GM12878 (cell line): ENCODE measurements around the gene GFAP. TPM values are rescaled to one million over a fixed set of nuclear protein-coding genes. Genes with fewer than 3 reads are reported as not detected.

Experiments
- ATAC-seq: fragments of 200-7000 bp; cut with Tn5 transposase; 3 replicates; pipeline ENCODE4 v1.9.1; 2020; ENCODE audit warnings: mild to moderate bottlenecking, moderate library complexity
- BruUV-seq: library from RNA; stranded (reverse); fragments of 400-500 nt; replicated peaks from 2 replicates; lab custom pipeline; 2021; lab: Mats Ljungman, UMichigan
- CTCF ChIA-PET: fragments of 300-600 bp; sonication (Branson Sonifier 250); formaldehyde crosslinking; extraction: SDS; loops from one replicate; lab custom pipeline; 2021; ENCODE audit warnings: inconsistent platforms; lab: Yijun Ruan, JAX
- POLR2A ChIA-PET: fragments of 350-600 bp; formaldehyde crosslinking; extraction: SDS; loops from one replicate; lab custom pipeline; 2021; ENCODE audit warnings: inconsistent platforms; lab: Charles Lee
- RAD21 ChIA-PET: fragments of 300-600 bp; sonication (Branson Sonifier 250); formaldehyde crosslinking; loops from one replicate; lab custom pipeline; 2023; ENCODE audit warnings: antibody characterized with exemption; ENCODE audit not compliant: unreplicated experiment; lab: Charles Lee
- SMC1A ChIA-PET: fragments of 300-600 bp; sonication (Branson Sonifier 250); formaldehyde crosslinking; loops from one replicate; lab custom pipeline; 2023; ENCODE audit not compliant: unreplicated experiment, uncharacterized antibody; lab: Charles Lee
- DNase-seq: peaks from one replicate; pipeline ENCODE4 v3.0.0-alpha.2; 2011; ENCODE audit warnings: low read depth, low spot score
- FAIRE-seq: peaks from 3 replicates; lab custom pipeline; 2011; peaks lifted over from hg19 to GRCh38; lab: Jason Lieb, UNC
- H2AFZ ChIP-seq: 2 replicates; pipeline ENCODE4 v1.6.0; 2011; ENCODE audit warnings: low read depth, low read length, control low read depth; ENCODE audit not compliant: control insufficient read depth
- H3K27ac ChIP-seq: 2 replicates; pipeline ENCODE4 v1.5.1; 2011; ENCODE audit warnings: control low read depth; ENCODE audit not compliant: control insufficient read depth, insufficient read depth
- H3K27me3 ChIP-seq, 2 experiments: replicated peaks in 1 of 2; 2 replicates each; pipeline versions ENCODE4 v1.6.0 to v1.6.1; 2011; ENCODE audit warnings: low read length in 1 of 2; ENCODE audit not compliant: control insufficient read depth in 2 of 2, insufficient read depth in 2 of 2
- H3K36me3 ChIP-seq, 2 experiments: 2 replicates each; pipeline ENCODE4 v1.5.1; 2011; ENCODE audit warnings: low read length in 1 of 2; ENCODE audit not compliant: control insufficient read depth in 2 of 2, insufficient read depth in 2 of 2
- H3K4me1 ChIP-seq: 2 replicates; pipeline ENCODE4 v1.6.1; 2011; ENCODE audit warnings: mild to moderate bottlenecking, low read length, moderate library complexity, mixed read lengths; ENCODE audit not compliant: control insufficient read depth, insufficient read depth
- H3K4me2 ChIP-seq: 2 replicates; pipeline ENCODE4 v1.6.0; 2011; ENCODE audit warnings: control low read depth; ENCODE audit not compliant: control insufficient read depth, insufficient read depth
- H3K4me3 ChIP-seq: fragments of 200-600 bp; sonication (generic); 2 replicates; pipeline ENCODE4 v1.5.1; 2016
- H3K79me2 ChIP-seq: 2 replicates; pipeline ENCODE4 v1.6.0; 2011; ENCODE audit warnings: low read length; ENCODE audit not compliant: control insufficient read depth, insufficient read depth
- H3K9ac ChIP-seq: 2 replicates; pipeline ENCODE4 v1.8.0; 2011; ENCODE audit warnings: low read length, control low read depth, mixed read lengths; ENCODE audit not compliant: control insufficient read depth, insufficient read depth
- H3K9me3 ChIP-seq: replicated peaks from 3 replicates; pipeline ENCODE4 v1.5.1; 2011; ENCODE audit warnings: mild to moderate bottlenecking, low read length; ENCODE audit not compliant: control insufficient read depth, insufficient read depth
- H4K20me1 ChIP-seq: 2 replicates; pipeline ENCODE4 v1.6.0; 2011; ENCODE audit not compliant: control insufficient read depth, insufficient read depth
- CTCF ChIP-seq, 3 experiments: IDR thresholded peaks in 2 of 3; conservative IDR thresholded peaks in 1 of 3; 2 replicates each; pipeline ENCODE4 v1.5.1; 2011; ENCODE audit warnings: low read depth in 3 of 3, low read length in 3 of 3, mild to moderate bottlenecking in 3 of 3, control low read depth in 2 of 3, moderate library complexity in 2 of 3, inconsistent platforms in 1 of 3, mixed read lengths in 1 of 3; ENCODE audit not compliant: control insufficient read depth in 2 of 3, insufficient read depth in 1 of 3; ENCODE audit errors: extremely low read depth in 1 of 3
- ELK1 ChIP-seq: IDR thresholded peaks from 2 replicates; pipeline ENCODE4 v1.6.1; 2012; ENCODE audit warnings: low read depth, low read length, improper control_type of control experiment
- WGBS: methylation state at CpG from one replicate; pipeline ENCODE4 v1.1.6; 2016; ENCODE audit warnings: low lambda C conversion rate; ENCODE audit not compliant: insufficient replicate concordance, insufficient coverage; ENCODE audit errors: missing lambda C conversion rate; 5-methylcytosine and 5-hydroxymethylcytosine counted together
- in situ Hi-C: fragments of 300-500 bp; cut with MboI; formaldehyde crosslinking; loops from 9 replicates; pipeline ENCODE4 v1.14.3; 2018; ENCODE audit warnings: mixed read lengths
- intact Hi-C: fragments of 100-400 bp; cut with micrococcal nuclease; formaldehyde crosslinking; loops from one replicate; pipeline ENCODE4 v1.14.2; 2022; ENCODE audit not compliant: unreplicated experiment
- polyA plus RNA-seq, 11 experiments: library from polyadenylated mRNA; depleted of rRNA in 4 of 11; unstranded in 6 of 11; stranded (reverse) in 5 of 11; fragments of >200 nt; fragmentation: Nextera tagmentation in 4 of 11; fragmentation: Illumina TruSeq in 1 of 11; extraction: Ambion mirVana in 4 of 11; extraction: Trizol in 1 of 11; gene quantifications; 1 replicate in 1 of 11; 2 replicates in 10 of 11; pipeline versions ENCODE4 v1.2.1 to v1.2.3, GENCODE V29; 2011 to 2016; ENCODE audit warnings: inconsistent platforms in 2 of 11, missing spikeins in 2 of 11, low read depth in 1 of 11
- total RNA-seq, 4 experiments: library from RNA; depleted of rRNA in 3 of 4; stranded (reverse); fragments of >200 nt in 3 of 4; fragmentation: Illumina TruSeq in 1 of 4; extraction: Trizol in 1 of 4; gene quantifications; 2 replicates each; pipeline versions ENCODE4 v1.2.1 to v1.2.3, GENCODE V29; 2013 to 2021

The GFAP gene
- total and polyA plus RNA-seq, 10 of the 15 experiments (the other 5 are each of a cell fraction or from before 2014, with no cell fraction given): 0.04 to 0.25 TPM; not detected in 8

- FAIRE-seq: no peak
- in situ Hi-C loops: no loop called here
- H3K79me2 ChIP-seq: no peaks in the 10 kb centered on the region; the same call in 1 of the 2 replicates
- BruUV-seq: no TSS peak
- H3K4me1 ChIP-seq: 0 out of 2 replicates have a peak, but pooled peaks cover 4% of the 10 kb centered on the region
- H3K36me3 ChIP-seq: no peaks in the 10 kb centered on the region
- peak; percentile 27; the same call in 2 of the 3 replicates for ATAC-seq
- no peak for DNase-seq
- CTCF ChIA-PET: interaction anchor here (1.0 to 6.3 kb wide), 3 partner anchors 31 to 50 kb away, joined by 3 to 29 read pairs (median 6); a partner anchor contains a TSS
- intact Hi-C loops: no loop called here
- no peaks in the 10 kb centered on the region for H4K20me1 ChIP-seq
- no peak overlapping the region for H3K4me2 ChIP-seq
- no peak overlapping the region for H2AFZ ChIP-seq
- TF ChIP-seq ELK1: no peak
- TF ChIP-seq CTCF (IDR thresholded peaks at IDR 0.05 in 2 of 3, conservative IDR thresholded peaks at IDR 0.05 in 1 of 3; ENCODE audit: control insufficient read depth in 2 of 3, extremely low read depth in 1 of 3, insufficient read depth in 1 of 3, low read depth in 3 of 3, low read length in 3 of 3): 0 out of 6 replicates have a peak, but pooled peaks of 1 of the 3 experiments have one; percentile 9
- TF ChIP-seq, all 136 proteins: peak for 1
- H3K9ac ChIP-seq: no peak overlapping the region
- ChIA-PET POLR2A (no interaction called here), SMC1A (interaction anchor here (1.6 kb wide), 1 partner anchor 12 kb away, joined by 3 read pairs; no protein-coding TSS in a partner anchor), RAD21 (interaction anchor here (1.2 kb wide), 1 partner anchor 33 kb away, joined by 6 read pairs; no protein-coding TSS in a partner anchor)
- H3K9me3 ChIP-seq: no peaks in the 10 kb centered on the region
- no peak overlapping the region for H3K4me3 ChIP-seq
- H3K27me3 ChIP-seq: peaks cover 0 to 3% of the 10 kb centered on the region in 2 experiments; a peak in 1 of 4 replicates
- WGBS: 66% methylated on average over 6 of the region's 6 CpGs
- no peak overlapping the region for H3K27ac ChIP-seq
Measured at GRCh38 chr17:44952946-44953475, 37.7 kb upstream of the GFAP start.
